NCI-H345 treated with DMSO at 0.1 percent for 48 hours (cell line): Measurements from ENCODE around the gene UQCRHL.
"Not testable (repeated sequence)": the region's sequence is repeated elsewhere in the genome, so short reads cannot be mapped to it uniquely, and the experiment has no call there.

Source experiments
- DNase-seq: peaks from one replicate; lab custom pipeline; 2025; ENCODE audit not compliant: unreplicated experiment; lab: John Stamatoyannopoulos, UW

Gene UQCRHL

DNA sequence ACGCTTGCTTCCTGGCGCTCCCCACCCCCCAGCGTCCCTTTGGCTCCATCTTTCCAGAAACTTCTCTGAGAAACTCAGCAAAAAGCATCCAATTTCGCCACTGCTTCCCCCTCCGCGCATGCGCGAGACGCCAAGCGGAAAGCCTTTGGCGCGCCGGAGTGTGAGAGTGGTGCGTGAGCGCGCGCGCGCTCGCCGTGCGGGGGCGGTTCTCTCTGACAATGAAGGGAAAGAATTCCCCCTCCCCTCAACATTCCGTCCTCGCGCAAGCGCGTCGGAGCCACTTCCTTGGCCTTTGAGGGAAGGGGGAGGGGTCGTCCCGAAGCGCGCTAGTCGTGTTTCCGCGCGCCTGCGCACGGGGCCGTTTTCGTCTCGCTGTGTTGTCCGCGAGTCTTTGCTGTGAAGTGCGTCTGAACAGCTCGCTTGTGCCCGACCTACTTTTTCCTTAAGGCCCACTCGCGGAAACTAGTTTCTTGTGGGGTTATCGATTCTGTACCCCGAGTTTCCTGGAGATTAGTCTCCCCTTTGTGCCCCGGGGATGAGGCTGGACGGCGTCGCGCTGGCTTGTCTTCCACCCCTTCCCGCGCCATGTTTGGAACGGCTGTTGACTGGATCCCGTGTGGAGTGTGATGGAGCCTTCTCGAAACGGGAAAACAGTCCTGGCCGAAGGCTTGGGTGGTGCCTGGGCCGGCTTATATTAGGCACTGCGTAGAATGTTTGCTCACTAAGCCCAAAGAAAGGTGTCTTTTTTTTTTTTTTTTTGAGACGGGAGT is 28.5 kb upstream of the UQCRHL start:
- DNase-seq = peak; percentile 98

DNA sequence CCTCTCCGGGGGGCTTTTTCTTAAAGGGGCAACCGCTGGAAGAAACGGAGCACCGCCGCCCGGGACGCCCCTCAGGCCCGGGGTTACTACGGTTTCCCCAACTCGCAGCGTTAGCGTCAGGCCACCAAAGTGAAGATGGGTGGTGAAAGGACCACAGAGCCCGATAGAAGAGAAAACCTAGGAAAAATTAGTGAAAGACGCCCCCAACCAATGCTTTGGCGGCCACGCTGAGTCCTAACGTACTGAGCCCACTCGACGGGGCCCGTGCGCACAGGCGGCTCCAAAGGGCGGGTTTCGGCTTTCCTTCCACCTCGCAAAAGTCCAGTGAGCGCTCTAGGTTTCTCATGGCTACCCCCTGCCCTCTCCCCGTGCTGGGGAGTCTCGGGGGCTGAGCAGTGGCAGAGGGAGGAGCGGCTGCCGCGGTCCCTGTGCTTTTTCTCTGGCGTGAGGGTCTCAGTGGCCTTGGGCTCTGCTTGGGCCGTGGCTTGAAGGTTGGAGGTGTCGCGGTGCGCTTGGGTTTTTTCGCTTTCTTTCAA is 27.8 kb upstream of the UQCRHL start:
- no peak for DNase-seq

DNA sequence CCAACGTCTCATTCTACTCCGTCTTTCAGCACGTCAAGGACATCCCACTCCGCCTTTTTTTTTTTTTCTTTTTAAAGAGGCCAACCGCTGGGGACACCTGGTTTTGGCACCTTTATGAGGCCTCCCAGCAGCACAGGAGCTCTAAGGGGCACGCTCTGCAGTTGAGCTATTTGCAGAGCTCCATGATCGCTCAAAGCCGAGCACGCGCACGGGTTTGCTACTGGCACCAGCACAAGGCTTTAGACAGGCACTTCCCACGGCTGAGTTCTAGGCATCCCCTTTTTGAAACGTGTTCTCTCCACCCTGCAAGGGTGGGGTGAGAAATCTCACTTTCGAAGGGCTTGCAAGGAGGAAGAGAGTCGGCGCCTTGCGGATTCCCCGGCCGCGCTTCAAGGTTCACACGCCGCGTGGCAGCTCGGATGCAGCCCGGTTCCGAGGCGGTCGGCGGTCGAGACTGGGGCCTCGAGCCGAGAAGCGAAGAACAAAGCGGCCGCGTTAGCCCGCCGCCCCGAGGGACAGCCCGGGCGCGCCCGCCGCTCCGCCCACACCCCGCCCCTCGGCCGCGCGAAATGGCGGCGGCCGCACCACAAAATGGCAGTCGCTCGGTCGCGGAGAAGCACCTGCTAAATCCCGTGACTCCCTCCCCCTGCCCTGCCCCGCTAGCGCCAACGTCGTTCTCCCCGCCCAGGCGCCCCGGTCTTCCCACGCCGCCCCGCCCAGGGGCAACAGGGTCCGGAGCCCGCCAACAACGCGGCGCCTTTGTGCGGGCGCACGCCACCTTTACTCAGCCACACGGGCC is 27.2 kb upstream of the UQCRHL start:
- DNase-seq = peak; percentile 93

DNA sequence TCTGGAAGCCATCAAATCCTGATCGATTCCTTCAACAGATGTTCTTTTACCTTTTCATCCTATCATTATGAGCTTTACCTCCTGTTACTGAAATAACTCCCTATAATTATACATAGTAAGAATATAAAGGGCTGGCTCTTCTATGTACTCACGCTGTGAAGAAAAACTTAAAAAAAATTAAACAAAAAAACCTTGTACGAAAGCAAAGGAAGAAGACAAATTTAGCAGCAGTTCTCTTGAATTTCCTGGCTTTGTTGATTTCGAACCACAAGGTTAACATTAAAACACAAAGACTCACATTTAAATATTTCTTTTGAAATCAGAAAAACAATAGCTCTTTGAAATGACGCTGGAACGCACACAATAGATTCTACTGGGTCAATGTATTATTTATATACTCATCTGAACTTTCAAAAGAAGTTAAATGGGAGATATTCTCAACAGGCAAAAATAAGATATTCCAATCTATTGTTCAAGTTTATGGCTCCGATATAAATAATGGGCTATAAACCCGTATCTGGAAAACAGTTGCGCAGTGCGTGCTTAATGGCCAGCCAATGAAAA is 26.5 kb upstream of the UQCRHL start:
- DNase-seq = no peak

DNA sequence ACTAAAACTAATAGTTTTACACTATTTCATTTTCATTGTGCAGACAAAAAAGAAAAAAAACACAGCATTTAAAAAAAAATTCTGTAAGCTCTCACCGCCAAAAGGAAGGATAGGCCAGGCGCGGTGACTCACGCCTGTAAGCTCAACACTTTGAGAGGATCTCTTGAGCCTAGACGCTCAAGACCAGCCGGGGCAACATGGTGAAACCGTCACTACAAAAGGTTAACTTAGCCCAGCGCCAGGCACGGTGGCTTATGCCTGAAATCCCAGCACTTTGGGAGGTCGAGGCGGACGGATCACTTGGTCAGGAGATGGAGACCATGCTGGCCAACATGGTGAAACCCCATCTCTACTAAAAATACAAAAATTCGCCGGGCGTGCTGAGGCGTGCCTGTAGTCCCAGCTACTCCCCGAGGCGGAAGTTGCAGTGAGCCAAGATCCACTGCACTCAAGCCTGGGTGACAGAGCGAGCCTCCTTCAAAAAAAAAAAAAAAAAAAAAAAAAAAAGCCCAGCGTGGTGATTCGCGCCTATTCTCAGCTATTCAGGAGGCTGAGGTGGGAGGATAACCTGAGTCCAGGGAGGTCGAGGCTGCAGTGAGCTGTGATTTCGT is 25.7 kb upstream of the UQCRHL start:
- no peak for DNase-seq

DNA sequence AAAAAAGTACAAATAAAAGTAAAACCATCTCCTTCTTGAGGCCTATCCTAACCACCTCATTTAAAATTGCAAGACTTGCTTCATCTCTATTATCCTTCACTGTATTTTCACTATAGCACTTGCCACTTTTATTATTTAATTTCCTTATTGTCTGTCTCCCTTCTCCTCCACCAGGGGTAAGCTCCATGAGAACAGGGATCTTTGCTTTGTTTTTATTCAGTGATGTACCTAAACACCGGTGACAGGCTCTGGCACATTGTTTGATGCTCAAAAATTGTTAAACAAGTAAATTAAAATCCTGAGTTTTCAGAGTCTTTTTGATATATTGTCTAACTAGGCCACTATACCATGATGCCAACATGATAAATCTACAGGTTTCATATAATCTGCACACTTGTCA is 22.8 kb upstream of the UQCRHL start:
- DNase-seq = no peak

DNA sequence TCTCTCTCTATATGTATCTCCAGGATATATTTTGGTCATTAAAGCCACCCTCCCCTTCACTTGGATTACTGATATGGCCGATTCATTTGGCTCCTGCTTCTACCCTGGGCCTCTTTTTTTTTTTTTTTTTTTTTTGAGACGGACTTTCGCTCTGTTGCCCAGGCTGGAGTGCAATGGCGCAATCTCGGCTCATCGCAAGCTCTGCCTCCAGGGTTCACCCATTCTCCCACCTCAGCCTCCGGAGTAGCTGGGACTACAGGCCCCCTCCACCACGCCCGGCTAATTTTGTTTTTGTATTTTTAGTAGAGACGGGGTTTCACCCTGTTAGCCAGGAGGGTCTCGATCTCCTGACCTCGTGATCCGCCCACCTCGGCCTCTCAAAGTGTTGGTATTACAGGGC is 21.5 kb upstream of the UQCRHL start:
- not testable (repeated sequence) for DNase-seq

DNA sequence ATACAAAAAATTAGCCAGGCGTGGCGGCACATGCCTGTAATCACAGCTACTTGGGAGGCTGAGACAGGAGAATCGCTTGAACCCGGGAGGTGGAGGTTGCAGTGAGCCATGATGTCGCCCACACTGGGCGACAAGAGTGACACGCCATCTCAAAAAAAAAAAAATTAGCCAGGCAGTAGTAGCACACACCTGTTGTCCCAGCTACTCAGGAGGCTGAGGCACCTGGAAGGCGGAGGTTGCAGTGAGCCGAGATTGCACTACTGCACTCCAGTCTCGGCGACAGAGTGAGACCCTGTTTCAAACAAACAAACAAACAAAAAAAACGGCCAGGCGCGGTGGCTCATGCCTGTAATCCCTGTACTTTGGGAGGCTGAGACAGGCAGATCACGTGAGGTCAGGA is 20.1 kb upstream of the UQCRHL start:
- not testable (repeated sequence) for DNase-seq

DNA sequence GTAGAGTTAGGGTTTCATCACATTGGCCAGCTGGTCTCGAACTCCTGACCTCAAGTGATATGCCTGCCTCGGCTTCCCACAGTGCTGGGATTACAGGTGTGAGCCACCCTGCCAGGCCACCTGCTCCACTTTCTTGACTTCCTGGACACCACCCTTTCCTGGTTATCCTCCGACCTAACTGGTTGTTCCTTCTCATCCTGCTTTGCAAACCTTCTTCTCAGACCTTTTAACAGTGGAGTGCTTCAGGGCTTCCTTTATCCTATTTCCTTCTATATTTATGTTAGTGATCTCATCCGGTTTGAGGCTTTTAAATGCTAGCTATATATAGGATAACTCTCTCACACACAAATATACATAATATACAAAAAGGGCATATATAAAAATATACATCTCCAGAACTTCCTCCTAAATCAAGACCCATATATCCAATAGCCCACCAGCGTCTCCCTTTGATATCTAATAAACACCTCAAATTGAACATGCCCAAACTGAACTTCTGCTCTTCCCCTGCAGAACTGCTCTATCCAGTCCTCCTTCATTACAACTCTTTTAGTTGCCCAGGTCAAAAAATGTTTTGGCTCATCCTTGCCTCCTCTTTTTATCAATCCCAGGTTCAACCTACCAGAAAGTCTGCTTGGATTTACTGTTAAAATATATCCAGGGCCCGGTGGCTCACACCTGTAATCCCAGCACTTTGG is 19.5 kb upstream of the UQCRHL start:
- no peak for DNase-seq

DNA sequence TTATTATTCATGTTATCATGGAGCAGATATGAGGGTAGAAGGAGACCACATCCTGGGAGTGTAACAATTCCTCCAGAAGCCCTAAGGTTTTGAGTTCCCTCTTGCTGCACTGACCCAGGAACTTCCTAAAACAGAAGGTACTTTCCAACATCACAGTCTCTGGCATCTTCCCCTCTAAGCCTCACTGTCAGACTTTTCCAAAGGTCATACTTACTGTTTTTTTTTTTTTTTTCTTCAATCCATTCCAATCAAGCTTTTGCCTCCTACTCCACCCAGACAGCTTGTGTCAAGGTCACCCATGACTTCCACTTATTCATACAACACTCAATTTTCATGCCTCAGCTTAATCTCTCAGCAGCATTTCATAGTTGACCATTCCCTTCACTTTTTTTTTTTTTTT is 18.4 kb upstream of the UQCRHL start:
- DNase-seq = no peak

DNA sequence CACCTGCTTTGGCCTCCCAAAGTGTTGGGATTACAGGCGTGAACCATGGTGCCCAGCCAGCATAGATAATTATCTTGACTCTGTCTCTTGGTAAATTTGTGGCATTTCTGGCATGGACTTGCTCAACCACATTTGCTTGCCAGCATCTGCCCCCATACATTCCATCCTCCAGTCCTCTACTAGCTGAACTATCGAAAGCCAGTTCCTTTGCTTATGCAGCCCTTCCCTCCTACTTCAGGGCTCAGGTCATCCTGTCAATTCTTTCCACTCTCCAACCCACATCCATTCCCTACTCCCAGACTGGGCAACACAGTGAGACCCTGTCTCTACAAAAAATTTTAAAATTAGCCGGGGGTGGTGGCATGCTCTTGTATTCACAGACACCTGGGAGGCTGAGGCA is 13.0 kb upstream of the UQCRHL start:
- DNase-seq = no peak

DNA sequence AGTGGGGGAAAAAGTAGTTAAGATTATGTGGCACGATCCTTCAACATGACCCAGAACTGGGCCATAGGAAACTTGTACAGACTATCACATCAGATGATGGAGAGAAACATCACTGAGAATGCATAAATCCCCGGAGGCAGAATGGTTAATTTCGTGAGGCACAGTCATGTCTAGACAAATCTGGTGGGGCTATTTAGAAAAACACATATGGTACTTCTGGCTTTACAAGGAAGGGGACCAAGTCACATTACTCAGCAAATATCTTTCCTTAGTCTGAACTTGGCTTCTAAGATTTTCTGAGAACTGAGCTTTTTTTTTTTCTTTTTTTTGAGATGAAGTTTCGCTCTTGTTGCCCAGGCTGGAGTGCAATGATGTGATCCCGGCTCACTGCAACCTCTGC is 9.2 kb upstream of the UQCRHL start:
- no peak for DNase-seq

DNA sequence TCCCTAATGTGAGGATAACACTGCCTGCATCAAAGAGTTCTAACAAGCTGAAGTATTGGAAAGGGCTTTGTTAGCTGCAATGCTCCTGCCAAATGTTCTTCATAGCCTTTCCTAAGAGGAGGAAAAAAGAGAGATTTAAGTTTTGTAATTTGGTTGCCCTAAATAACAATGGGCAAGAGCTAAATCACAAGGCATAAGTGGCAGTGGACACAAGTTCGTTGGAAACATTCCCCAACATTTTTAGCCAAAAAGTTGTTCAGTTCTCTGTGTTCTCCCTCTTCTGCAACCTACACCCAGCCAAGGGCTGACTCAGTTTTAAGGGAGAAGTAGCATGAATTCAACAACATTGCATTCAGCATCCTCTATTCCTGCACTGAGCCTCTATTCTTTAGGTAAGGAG is 2.6 kb upstream of the UQCRHL start:
- no peak for DNase-seq

DNA sequence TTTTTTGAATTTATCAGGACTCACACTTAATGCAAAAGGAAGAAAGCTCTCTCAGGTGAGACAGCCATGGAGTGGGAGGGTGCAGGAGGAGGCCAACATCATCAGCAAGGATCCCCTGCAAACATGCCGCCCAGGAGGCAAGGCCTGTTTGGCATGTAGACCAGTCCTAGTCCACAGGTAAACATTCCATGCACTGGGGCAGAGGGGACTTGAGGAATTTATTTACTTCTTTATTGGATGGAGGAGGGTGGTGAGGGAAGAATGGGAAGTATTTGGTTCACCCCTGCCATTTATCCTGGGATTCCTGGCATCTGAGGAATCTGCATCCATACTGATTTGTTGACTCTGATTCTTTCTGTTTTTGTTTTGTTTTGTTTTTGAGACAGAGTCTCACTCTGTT is 1.5 kb upstream of the UQCRHL start:
- DNase-seq = no peak

DNA sequence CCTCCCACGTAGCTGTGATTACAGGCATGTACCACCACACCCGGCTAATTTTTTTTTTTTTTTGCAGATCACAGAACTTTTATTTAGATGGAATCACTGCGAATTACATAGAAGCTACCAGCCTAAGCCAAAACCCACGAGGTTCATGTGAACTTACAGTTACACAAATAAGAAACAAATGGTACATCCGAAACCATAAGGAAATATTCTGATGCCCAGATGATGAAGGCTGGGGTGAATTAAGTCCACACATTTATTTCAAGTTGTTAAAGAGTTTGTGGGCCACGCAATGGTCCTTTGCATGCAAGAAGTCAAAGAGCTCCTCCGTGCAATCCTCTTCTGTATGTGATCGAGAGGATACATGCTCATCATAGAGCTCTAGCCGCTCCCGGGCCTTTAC is 328 bp downstream of the UQCRHL start:
- no peak for DNase-seq

DNA sequence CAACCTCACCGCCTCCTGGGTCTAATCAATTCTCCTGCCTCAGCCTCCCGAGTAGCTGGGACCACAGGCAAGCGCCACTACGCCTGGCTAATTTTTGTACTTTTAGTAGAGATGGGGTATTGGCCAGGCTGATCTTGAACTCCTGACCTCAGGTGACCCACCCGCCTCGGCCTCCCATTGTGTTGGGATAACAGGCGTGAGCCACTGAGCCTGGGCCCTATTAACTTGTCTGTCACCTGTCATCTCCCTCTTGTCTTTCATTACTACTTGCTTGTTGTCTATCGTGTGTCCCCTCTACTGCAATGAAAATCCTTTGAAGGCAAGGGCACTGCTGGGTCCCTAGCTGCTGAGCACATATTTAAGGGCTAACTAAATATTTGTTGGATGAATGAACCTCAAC is 3.4 kb downstream of the UQCRHL start:
- no peak for DNase-seq

DNA sequence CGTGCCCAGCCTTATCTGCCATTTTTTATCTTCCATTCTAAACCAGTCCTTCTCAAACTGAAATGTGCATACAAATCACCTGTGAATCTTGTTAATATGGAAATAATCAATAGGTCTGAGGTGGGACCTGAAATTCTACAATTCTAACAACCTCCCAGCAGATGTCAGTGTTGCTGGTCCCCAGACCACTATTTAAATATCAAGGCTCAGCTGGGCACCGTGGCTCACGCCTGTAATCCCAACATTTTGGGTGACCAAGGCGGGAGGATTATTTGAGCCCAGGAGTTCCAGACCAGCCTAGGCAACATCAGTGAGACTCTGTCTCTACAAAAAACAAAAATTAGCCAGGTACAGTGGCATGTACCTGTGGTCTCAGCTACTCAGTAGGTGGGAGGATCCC is 4.1 kb downstream of the UQCRHL start:
- peak; percentile 12 for DNase-seq

DNA sequence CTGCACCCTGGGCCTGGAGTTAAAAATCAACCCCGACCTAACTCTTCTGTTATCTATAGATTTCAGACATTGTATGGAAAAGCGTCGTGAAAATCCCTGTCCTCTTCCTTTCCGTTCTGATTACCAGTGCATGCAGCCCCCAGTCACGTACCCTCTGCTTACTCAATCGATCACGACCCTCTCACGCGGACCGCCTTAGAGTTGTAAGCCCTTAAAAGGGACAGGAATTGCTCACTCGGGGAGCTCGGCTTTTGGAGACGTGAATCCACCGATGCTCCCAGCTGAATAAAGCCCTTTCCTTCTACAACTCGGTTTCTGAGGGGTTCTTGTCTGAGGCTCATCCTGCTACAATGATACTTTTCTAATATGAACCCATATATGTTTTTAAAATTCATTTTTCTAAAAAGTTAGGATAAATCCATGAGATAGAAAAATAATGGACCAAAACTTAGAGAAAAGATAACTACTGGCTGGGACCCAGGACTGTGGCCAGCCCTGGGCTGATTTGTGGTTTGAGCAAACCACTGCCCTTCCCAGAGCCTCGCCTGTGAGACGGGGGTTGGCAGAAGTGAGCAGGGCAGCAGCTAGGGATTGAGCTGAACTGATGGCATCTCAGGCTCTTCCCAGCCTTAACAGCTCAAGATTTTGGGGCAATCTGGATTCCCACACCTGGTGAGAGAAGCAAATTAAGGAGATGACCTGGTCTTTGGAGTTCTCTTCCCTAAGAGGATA is 5.0 kb downstream of the UQCRHL start:
- DNase-seq = no peak

DNA sequence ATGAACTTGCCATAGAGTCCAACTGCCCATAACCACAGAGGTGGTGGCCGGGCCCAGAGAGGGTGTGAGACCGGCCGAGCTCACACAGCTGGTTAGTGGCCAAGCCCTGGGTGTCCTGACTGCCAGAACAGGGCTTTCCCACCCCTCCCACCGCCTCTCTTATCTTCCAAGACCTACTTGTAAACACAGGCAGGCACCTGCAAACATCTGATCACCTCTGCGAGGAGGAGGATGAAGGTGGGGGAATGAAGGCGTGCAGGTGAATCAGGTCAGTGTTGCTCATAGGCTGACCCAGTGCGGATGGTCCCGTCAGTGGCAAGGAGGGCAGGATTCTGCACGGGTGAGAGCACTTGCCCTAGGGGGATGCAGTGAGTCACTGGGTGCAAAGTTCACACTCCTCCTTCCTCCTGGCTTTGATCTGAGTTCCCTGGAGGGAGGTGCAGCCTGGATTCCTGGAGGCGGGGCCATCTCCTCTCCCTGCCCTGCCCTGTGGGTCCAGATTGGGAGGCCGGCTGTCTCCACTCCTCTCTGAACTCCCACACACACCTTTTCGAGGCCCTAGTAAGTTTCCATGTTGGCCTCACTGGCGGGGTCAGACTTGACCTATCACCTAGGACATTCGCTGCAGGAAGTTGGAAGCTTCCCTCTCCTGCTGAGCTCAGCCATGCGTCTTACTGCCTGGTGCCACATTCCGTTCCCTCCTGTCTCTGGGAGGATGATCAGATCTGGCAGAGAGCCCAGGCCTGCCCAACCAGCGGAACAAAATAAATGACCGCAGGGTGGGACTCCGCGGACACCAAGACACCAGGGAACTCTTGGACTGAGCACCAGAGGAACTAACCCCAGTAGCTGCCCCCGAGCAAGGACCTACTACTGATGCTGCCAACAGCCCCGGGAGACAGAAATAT is 7.3 kb downstream of the UQCRHL start:
- peak; percentile 4 for DNase-seq
